DND-41 (cell line): ENCODE measurements around the gene PTS.

Experiments used
- EZH2 ChIP-seq: IDR thresholded peaks from 3 replicates; pipeline ENCODE4 v1.6.1; 2012; ENCODE audit warnings: borderline replicate concordance, low read depth, mild to moderate bottlenecking, moderate library complexity, low read length, inconsistent platforms; ENCODE audit not compliant: severe bottlenecking
- TF ChIP-seq, protein P1 (sequence below): IDR thresholded peaks from 2 replicates; pipeline ENCODE4 v1.5.1; 2012; ENCODE audit warnings: borderline replicate concordance, low read length, moderate library complexity, mild to moderate bottlenecking; ENCODE audit not compliant: poor library complexity, severe bottlenecking; ENCODE audit errors: extremely low read depth

DNA sequence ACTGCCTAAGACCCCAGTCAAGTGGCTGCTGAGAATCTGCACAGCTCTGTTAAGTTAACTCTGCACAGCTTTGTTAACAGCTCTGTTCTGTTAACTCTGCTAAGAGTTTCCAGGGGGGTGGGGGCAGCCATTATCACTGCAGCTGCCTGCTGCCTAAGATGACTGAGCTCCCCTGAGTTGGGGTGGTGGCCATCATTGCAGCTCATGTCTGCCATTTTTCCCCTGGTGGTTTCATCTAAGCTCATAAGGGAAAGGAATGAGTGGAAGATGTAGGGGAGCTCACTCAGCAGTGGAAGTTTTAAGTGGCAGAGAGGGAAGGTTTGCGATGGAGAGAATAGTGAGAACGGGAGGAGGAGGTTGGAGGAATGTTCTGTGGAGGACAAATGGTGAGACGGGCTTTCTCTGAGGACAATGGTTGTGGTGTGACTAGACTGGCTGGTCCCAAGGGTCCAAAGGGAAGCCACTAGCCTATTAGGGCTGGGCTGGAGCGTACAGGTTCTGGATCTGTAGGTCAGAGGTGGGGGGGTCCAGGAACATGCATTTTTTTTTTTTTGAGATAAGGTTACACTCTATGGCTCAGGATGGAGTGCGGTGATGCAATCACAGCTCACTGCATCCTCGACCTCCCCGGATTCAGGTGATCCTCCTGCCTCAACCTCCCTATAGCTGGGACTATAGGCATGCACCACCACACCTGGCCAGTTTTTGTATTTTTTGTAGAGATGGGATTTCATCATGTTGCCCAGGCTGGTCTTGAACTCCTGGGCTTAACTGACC is 48.0 kb downstream of the PTS start:
- TF ChIP-seq, protein P1, sequence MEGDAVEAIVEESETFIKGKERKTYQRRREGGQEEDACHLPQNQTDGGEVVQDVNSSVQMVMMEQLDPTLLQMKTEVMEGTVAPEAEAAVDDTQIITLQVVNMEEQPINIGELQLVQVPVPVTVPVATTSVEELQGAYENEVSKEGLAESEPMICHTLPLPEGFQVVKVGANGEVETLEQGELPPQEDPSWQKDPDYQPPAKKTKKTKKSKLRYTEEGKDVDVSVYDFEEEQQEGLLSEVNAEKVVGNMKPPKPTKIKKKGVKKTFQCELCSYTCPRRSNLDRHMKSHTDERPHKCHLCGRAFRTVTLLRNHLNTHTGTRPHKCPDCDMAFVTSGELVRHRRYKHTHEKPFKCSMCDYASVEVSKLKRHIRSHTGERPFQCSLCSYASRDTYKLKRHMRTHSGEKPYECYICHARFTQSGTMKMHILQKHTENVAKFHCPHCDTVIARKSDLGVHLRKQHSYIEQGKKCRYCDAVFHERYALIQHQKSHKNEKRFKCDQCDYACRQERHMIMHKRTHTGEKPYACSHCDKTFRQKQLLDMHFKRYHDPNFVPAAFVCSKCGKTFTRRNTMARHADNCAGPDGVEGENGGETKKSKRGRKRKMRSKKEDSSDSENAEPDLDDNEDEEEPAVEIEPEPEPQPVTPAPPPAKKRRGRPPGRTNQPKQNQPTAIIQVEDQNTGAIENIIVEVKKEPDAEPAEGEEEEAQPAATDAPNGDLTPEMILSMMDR: no peak
- no peak for TF ChIP-seq EZH2
